ENCODE data around the gene DDX20.

DNA sequence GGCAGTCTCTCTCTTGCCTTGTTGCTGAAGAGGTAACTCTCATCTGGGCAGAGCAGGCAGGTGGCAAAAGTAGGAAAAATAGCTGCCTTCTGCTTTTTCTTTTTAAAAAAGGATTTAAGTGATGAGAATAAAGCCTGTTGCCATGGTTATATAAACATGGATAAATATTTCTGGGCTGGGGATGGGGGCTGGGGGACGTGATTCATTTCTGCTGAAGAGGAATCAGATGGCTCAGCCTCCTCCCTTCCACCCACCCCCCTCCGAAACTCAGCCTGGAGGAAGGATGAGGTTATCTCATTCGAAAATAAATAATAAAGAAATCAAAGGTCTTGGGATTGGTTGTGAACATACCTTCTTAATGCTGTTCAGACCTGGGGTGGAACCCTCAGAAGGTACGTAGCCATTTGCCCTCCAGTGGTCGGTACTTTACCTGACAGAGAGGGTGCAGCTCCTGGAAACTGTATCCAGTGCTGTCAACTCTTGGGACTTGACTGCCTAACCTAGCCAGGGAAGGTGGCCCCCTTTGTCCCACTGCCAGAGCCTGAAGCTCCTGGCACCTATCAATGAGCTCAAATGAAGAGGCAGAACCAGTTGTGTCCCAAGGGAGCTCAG, 12.7 kb upstream of the DDX20 start:
- TF ChIP-seq, protein P1, sequence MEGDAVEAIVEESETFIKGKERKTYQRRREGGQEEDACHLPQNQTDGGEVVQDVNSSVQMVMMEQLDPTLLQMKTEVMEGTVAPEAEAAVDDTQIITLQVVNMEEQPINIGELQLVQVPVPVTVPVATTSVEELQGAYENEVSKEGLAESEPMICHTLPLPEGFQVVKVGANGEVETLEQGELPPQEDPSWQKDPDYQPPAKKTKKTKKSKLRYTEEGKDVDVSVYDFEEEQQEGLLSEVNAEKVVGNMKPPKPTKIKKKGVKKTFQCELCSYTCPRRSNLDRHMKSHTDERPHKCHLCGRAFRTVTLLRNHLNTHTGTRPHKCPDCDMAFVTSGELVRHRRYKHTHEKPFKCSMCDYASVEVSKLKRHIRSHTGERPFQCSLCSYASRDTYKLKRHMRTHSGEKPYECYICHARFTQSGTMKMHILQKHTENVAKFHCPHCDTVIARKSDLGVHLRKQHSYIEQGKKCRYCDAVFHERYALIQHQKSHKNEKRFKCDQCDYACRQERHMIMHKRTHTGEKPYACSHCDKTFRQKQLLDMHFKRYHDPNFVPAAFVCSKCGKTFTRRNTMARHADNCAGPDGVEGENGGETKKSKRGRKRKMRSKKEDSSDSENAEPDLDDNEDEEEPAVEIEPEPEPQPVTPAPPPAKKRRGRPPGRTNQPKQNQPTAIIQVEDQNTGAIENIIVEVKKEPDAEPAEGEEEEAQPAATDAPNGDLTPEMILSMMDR (IDR thresholded peaks at IDR 0.05; ENCODE audit: insufficient read depth, low read length, poor library complexity, severe bottlenecking): no peak
- TF ChIP-seq EZH2phosphoT487 (conservative IDR thresholded peaks at IDR 0.05; ENCODE audit: low read length): no peak

Measured in SU-DHL-6 (cell line).